ENCODE data around the gene CEP70. TPM values are rescaled to one million over a fixed set of nuclear protein-coding genes. Genes with fewer than 3 reads are reported as not detected.
"Not testable (repeated sequence)": the region's sequence is repeated elsewhere in the genome, so short reads cannot be mapped to it uniquely, and the experiment has no call there.

Gene CEP70
- total RNA-seq, 1 donor: 40.7 TPM

DNA sequence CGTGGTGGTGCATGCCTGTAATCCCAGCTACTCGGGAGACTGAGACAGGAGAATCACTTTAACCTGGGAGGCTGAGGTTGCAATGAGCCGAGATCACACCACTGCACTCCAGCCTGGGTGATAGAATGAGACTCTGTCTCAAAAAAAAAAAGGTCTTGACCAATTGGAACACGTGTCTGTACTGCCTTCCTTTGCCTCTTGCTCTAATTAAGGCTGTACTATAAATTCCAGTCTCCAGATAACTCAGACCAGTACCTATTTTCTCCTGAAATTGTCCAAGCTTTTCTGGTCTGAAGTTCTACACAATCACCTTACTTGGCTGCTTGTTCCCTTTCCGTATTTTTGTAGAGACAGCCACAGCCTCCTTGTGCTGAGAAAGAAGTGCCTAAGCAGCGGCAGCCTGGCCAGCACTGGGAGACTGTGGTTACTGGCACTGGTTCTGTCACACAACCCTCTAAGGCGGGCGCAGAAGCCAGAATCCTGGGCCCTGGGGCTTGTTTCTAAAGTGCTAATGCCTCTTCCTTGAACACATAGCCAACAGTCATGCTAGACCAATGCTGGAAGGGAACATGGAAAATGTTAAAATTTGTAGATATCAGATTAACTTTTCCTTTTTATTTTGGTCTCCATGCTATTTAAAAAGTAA lies 6.2 kb upstream of the CEP70 start:
- Histone ChIP-seq H3K4me3 (ENCODE audit: low read length) (no peak overlapping the region), H3K4me1 (ENCODE audit: insufficient read depth, low read length) (no peaks in the 10 kb centered on the region), H3K27me3 (ENCODE audit: insufficient read depth, low read length) (no peaks in the 10 kb centered on the region), H3K9me3 (ENCODE audit: low read depth, low read length) (no peaks in the 10 kb centered on the region)

DNA sequence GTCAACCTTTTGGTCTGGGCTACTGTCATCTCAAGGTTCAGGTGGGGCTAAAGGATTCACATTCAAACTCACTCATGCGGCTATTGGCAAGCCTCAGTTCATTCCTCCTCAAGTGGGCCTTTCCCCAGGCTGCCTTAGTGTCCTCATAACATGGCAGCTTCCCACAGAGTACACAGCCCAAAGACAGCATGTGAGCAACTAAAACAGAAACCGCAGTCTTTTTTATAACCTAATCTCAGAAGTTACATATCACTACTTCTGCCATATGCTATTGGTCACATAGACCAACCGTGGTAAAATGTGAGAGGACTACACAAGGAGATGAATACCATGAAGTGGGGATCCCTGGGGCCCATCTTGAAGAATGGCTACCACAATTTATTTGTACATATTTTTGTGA lies 4.5 kb upstream of the CEP70 start:
- Histone ChIP-seq H3K4me1 (ENCODE audit: insufficient read depth, low read length) (peaks cover 6% of the 10 kb centered on the region), H3K27me3 (ENCODE audit: insufficient read depth, low read length) (no peaks in the 10 kb centered on the region), H3K9me3 (ENCODE audit: low read depth, low read length) (no peaks in the 10 kb centered on the region), H3K4me3 (ENCODE audit: low read length) (no peak overlapping the region)

DNA sequence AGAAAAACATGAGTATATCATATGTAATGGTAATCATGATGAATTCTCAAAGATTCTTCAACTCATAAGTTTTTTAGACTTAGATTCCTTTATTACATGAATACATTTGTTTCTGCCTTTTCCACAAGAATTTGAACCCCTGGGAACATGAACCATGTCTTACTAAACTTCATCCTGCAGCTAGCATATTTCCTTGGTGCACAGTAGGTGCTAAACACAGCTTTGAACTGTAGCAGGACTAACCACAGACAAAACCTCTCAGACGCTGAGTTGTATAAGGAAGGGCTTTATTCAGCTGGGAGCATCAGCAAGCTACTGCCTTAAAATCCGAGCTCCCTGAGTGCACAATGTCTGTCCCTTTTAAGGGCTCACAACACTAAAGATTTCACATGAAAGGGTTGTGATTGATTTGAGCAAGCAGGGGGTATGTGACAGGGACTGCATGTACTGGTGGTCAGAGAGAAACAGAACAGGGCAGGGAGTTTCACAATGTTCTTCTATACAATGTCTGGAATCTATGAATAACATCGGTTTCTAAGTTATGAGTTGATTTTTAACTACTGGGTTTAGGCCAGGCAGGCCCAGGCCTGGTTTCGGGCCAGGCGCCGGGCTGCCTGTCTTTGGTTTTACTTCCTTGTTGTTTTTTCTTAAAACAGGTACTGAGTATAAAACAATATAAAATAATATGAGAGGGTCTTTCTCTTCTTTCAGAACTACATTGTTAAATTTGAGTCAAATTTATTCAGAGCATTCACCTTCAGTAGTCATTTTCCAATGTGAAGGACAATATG lies 3.3 kb upstream of the CEP70 start:
- H3K9me3 ChIP-seq (ENCODE audit: low read depth, low read length); H3K4me3 ChIP-seq (ENCODE audit: low read length); H3K27me3 ChIP-seq (ENCODE audit: insufficient read depth, low read length): not testable (repeated sequence)
- peaks cover 10% of the 10 kb centered on the region for H3K4me1 ChIP-seq (ENCODE audit: insufficient read depth, low read length)

DNA sequence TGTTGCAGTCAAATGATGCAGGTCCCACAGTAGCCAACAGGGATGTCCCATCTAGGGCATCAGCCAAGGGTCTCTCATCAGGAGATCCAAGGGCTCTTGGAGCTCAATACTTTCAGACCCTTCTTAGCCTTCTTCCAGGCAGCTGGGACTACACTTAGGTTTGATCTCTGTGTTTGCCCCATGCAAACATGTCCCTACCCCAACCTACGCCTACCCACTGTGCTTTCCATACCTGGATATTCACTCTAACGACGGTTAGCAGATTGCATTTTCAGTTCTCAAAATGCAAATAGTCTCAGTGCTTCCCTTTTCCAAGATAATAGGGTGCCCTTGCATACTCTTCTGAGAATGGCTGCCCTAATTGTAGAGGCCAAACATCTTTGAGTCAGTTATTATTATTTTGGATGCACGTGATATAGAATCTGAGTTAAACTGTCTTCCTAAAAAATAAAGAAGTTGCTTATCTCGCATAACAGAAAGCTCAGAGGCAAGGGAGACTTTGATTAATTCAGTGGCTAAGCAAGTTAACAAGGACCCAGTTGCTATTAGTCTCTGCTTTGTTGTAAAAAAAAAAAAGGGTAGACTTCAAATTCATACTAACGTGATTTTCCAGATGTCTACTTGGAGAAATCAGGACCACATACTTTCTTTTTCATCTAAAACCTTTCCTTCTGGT lies 1.0 kb upstream of the CEP70 start:
- no peaks in the 10 kb centered on the region for H3K27me3 ChIP-seq (ENCODE audit: insufficient read depth, low read length)
- H3K9me3 ChIP-seq (ENCODE audit: low read depth, low read length): no peaks in the 10 kb centered on the region
- H3K4me1 ChIP-seq (ENCODE audit: insufficient read depth, low read length): peaks cover 10% of the 10 kb centered on the region
- H3K4me3 ChIP-seq (ENCODE audit: low read length): no peak overlapping the region

DNA sequence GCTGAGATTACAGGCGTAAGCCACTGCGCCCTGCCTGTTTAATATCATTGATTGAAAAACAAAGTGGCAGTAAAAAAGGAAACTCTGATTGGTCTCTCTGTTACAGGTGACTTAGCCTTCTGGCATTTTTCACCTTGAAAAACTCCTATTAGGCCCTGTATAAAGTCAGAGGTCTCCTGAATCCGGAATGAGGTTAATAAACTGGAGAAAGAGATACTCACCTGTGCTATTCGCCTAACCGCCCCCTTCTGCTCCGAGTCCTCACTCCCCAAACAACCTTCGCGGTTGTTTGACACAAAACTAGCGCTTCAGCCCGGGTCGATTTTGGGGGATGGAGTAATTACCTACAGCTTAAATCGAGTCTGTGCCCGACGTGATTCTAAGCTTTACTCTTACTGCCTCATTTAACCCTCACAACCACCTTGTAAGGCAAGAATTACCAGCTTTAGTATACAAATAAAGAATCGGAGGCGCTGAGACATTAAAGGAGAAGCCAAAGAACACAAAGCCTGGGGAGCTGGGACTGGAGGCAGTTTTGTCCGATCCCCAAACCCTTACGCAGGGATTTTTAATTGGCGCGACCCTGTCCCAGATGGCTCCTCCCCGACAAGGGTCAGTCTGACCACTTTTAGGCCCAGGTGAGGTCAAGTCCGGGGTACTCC lies 441 bp downstream of the CEP70 start:
- Histone ChIP-seq H3K9me3 (ENCODE audit: low read depth, low read length) (no peaks in the 10 kb centered on the region), H3K4me1 (ENCODE audit: insufficient read depth, low read length) (peaks cover 10% of the 10 kb centered on the region), H3K4me3 (ENCODE audit: low read length) (peak overlapping the region; percentile 66)

DNA sequence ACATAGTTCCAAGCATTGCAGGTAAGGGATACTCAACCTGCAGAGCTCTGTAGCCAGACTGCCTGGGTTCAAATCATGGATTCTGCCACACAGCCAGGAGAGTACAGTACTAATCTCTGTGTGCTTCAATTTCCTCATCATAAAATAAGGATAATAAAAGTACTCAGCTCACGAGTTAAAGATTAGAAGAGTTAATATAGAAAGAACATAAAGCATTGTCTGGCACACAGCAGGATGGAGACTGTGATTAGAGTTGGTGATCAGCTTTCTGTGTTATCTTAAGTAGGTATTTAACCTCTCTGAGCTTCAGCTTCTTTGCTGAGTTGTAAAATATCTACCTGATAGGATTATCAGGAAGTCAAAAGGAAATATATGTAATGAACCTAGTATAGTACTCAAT lies 2.7 kb downstream of the CEP70 start:
- Histone ChIP-seq H3K4me1 (ENCODE audit: insufficient read depth, low read length) (peaks cover 10% of the 10 kb centered on the region), H3K4me3 (ENCODE audit: low read length) (no peak overlapping the region), H3K27me3 (ENCODE audit: insufficient read depth, low read length) (no peaks in the 10 kb centered on the region), H3K9me3 (ENCODE audit: low read depth, low read length) (no peaks in the 10 kb centered on the region)

More for the DNA sequence above, 441 bp downstream of the CEP70 start:
- H3K27me3 ChIP-seq (ENCODE audit: insufficient read depth, low read length): no peaks in the 10 kb centered on the region

DNA sequence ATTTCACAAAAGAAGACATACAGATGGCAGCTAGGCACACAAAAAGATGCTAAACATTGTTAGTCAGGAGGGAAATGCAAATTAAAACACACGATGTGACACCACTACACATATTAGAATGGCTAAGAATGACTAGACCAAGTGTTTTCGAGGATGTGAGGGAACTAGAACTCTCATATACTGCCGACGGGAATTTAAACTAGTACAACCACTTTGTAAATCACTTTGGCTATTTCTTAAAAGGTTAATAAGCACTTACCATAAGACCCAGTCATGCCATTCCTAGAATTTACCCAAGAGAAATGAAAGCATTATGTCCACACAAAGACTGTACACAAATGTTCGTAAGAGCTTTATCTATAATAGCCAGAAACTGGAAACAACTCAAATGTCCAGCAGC lies 5.6 kb downstream of the CEP70 start:
- no peaks in the 10 kb centered on the region for H3K9me3 ChIP-seq (ENCODE audit: low read depth, low read length)
- no peaks in the 10 kb centered on the region for H3K27me3 ChIP-seq (ENCODE audit: insufficient read depth, low read length)
- no peak overlapping the region for H3K4me3 ChIP-seq (ENCODE audit: low read length)
- peaks cover 3% of the 10 kb centered on the region for H3K4me1 ChIP-seq (ENCODE audit: insufficient read depth, low read length)

DNA sequence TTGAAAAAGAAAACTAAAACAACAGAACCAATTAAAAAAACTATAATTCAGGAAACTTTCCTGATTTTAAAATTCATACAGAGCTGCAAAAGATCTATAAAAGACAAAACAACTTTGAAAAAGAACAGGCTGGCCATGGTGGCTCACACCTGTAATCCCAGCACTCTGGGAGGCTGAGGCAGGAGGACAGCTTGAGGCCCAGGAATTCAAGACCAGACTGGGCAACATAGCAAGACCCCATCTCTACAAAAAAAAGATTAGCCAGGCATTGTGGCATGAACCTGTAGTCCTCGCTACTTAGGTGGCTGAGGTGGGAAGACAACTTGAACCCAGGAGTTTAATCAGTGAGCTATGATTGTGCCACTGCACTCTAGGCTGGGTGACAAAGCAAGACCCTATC lies 6.7 kb downstream of the CEP70 start:
- Histone ChIP-seq H3K27me3 (ENCODE audit: insufficient read depth, low read length) (no peaks in the 10 kb centered on the region), H3K9me3 (ENCODE audit: low read depth, low read length) (no peaks in the 10 kb centered on the region), H3K4me3 (ENCODE audit: low read length) (no peak overlapping the region), H3K4me1 (ENCODE audit: insufficient read depth, low read length) (no peaks in the 10 kb centered on the region)

DNA sequence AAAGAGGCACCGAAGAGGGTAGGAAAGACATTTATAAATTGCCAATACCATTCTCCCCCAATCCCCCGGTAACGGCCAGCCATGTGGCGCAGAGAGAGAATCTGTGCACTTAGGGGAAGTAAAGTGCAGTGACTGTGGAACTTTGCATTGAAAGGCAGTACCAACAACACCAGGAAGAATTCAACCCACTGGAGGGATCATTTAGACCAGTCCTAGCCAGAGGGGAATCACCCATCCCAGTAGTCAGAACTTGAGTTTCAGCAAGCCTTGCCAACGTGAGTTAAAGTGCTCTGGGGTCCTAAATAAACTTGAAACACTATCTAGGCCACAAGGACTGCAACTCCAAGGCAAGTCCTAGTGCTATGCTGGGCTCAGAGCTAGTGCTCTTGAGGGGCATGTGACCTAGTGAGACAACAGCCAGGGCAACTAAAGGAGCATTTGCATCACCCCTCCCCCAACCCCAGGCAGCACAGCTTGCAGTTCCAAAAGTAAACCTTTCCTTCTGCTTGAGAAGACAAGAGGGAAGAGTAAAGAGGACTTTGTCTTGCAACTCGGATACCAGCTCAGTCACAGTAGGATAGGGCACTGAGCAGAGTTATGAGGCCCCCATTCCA lies 15.0 kb downstream of the CEP70 start:
- no peak overlapping the region for H3K4me3 ChIP-seq (ENCODE audit: low read length)
- no peaks in the 10 kb centered on the region for H3K9me3 ChIP-seq (ENCODE audit: low read depth, low read length)
- no peaks in the 10 kb centered on the region for H3K27me3 ChIP-seq (ENCODE audit: insufficient read depth, low read length)
- H3K4me1 ChIP-seq (ENCODE audit: insufficient read depth, low read length): peaks cover 13% of the 10 kb centered on the region

DNA sequence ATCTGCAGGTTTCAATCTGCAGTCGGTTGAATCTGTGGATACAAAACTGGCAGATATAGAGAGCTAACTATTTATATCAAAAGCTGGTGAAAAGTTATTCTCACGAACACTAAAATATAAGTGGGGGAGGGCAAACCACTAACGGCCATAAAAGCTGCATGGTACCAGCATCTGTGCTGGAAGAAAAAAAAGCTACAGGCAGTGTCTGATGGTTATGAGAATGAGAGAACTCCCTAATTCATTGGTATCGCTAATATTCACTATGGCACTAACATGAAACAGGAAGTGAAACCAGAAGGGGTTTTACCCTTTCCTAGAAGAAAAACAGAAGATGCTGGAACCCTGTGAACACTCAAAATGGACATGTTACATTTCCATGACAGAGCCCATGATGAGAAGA lies 15.9 kb downstream of the CEP70 start:
- Histone ChIP-seq H3K4me3 (ENCODE audit: low read length) (no peak overlapping the region), H3K27me3 (ENCODE audit: insufficient read depth, low read length) (no peaks in the 10 kb centered on the region), H3K4me1 (ENCODE audit: insufficient read depth, low read length) (peaks cover 13% of the 10 kb centered on the region), H3K9me3 (ENCODE audit: low read depth, low read length) (no peaks in the 10 kb centered on the region)

DNA sequence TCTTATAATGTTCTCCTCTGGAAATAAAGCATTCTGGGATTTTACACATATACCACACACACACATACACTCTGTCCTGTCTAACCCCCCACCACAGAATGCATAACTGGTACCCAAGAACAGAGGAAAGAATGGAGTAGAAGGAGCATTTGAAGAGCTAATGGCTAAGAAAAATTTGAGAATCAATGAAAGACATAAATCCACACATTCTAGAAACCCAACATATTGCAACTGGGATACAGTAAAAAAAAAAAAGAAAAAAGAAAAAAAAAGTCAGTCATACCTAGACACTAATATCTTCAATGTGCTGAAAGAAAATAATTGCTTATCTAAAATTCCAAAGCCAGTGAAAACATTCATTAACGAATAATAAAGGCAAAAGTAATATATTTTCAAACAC lies 20.9 kb downstream of the CEP70 start:
- no peaks in the 10 kb centered on the region for H3K27me3 ChIP-seq (ENCODE audit: insufficient read depth, low read length)
- H3K4me3 ChIP-seq (ENCODE audit: low read length): no peak overlapping the region
- H3K9me3 ChIP-seq (ENCODE audit: low read depth, low read length): no peaks in the 10 kb centered on the region
- H3K4me1 ChIP-seq (ENCODE audit: insufficient read depth, low read length): peaks cover 3% of the 10 kb centered on the region

DNA sequence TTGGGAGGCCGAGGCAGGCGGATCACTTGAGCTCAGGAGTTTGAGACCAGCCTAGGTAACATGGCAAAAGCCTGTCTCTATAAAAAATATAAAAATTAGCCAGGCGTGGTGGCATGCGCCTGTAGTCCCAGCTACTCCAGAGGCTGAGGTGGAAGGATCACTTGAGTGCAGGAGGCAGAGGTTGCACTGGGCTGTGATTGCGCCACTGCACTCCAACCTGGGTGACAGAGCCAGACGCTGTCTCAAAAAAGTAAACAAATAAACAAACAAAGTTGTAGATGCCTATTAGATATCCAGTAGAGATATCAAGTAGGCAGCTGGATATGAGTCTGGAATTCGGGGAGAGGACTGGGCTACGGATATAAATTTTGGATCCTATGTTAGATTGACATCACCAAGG lies 24.4 kb downstream of the CEP70 start:
- not testable (repeated sequence) for H3K27me3 ChIP-seq (ENCODE audit: insufficient read depth, low read length); H3K4me3 ChIP-seq (ENCODE audit: low read length); H3K9me3 ChIP-seq (ENCODE audit: low read depth, low read length); H3K4me1 ChIP-seq (ENCODE audit: insufficient read depth, low read length)

DNA sequence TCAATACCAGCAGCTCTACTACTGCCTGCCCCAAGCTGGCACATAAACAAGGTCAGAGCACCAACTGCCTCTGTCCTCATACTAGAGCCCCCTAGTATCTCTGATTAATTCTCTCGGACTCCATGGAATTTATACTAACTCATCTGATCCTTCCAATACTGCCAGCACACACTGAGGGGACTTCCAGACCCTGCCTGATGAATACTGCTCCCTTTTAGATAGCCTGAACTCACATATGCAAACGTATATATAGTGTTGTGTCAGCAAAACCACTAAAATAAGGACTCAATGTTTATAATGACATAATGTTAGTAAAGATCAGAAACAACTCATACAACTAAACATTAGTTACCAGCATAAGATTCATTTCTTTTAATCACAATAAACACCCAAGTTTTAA lies 25.0 kb downstream of the CEP70 start:
- Histone ChIP-seq H3K4me3 (ENCODE audit: low read length) (no peak overlapping the region), H3K9me3 (ENCODE audit: low read depth, low read length) (no peaks in the 10 kb centered on the region), H3K4me1 (ENCODE audit: insufficient read depth, low read length) (no peaks in the 10 kb centered on the region), H3K27me3 (ENCODE audit: insufficient read depth, low read length) (no peaks in the 10 kb centered on the region)

DNA sequence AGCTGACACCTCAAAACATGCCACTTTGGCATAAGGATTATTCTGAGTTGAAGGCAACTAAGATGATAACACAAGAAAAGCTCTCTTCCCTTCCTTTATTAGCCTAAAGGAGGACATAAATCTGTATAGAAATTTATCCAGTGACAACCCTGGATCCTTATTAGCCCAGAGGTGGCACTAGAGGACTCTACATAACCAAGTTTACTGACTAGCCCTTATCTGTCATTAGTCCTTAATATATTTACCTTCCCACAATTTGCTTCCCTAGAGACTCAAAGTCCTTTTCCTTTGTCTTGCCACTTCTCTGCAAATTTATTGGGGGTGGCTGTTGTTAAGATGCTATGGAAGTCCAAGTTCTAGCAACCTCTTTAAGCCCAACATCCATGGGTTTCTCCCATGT lies 26.7 kb downstream of the CEP70 start:
- Histone ChIP-seq H3K27me3 (ENCODE audit: insufficient read depth, low read length) (no peaks in the 10 kb centered on the region), H3K9me3 (ENCODE audit: low read depth, low read length) (no peaks in the 10 kb centered on the region), H3K4me1 (ENCODE audit: insufficient read depth, low read length) (no peaks in the 10 kb centered on the region), H3K4me3 (ENCODE audit: low read length) (no peak overlapping the region)

DNA sequence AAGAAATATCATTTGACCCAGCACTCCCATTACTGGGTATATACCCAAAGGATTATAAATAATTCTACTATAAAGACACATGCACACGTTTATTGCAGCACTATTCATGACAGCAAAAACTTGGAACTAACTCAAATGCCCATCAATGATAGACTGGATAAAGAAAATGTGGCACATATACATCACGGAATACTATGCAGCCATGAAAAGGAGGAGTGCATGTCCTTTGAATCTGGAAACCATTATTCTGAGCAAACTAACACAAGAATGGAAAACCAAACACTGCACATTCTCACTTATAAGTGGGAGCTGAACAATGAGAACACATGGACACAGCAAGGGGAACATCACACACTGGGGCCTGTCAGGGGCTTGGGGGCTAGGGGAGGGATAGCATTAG lies 27.8 kb downstream of the CEP70 start:
- not testable (repeated sequence) for H3K27me3 ChIP-seq (ENCODE audit: insufficient read depth, low read length); H3K9me3 ChIP-seq (ENCODE audit: low read depth, low read length); H3K4me1 ChIP-seq (ENCODE audit: insufficient read depth, low read length); H3K4me3 ChIP-seq (ENCODE audit: low read length)
